HEK293 (cell line): ENCODE data around the gene ABHD16B.

ENCODE experiments used
- EGR2 ChIP-seq: fragments of 450-650 bp; formaldehyde crosslinking; IDR thresholded peaks from 2 replicates; pipeline ENCODE4 v1.5.1; 2016; ENCODE audit warnings: low read depth, missing biosample characterization, missing genetic modification characterization
- KLF9 ChIP-seq: fragments of 450-650 bp; formaldehyde crosslinking; IDR thresholded peaks from 2 replicates; pipeline ENCODE4 v1.5.1; 2016; ENCODE audit warnings: missing biosample characterization, missing genetic modification characterization, low read depth
- PRDM10 ChIP-seq: fragments of 450-650 bp; formaldehyde crosslinking; IDR thresholded peaks from 2 replicates; pipeline ENCODE4 v1.5.1; 2016; ENCODE audit warnings: missing biosample characterization, missing genetic modification characterization
- SP3 ChIP-seq: fragments of 450-650 bp; formaldehyde crosslinking; IDR thresholded peaks from 2 replicates; pipeline ENCODE4 v1.5.1; 2016; ENCODE audit warnings: missing biosample characterization, missing genetic modification characterization
- TRIM28 ChIP-seq: IDR thresholded peaks from 2 replicates; pipeline ENCODE4 v1.6.1; 2011; ENCODE audit warnings: low read length, control low read depth, borderline replicate concordance
- YY2 ChIP-seq: fragments of 450-650 bp; formaldehyde crosslinking; IDR thresholded peaks from 2 replicates; pipeline ENCODE4 v1.5.1; 2016; ENCODE audit warnings: missing biosample characterization, missing genetic modification characterization
- ZBTB1 ChIP-seq: fragments of 450-650 bp; formaldehyde crosslinking; IDR thresholded peaks from 2 replicates; pipeline ENCODE4 v1.5.1; 2016; ENCODE audit warnings: missing biosample characterization, missing genetic modification characterization
- ZBTB10 ChIP-seq: fragments of 450-650 bp; formaldehyde crosslinking; IDR thresholded peaks from 2 replicates; pipeline ENCODE4 v1.5.1; 2016; ENCODE audit warnings: missing biosample characterization, missing genetic modification characterization
- ZBTB11 ChIP-seq: fragments of 450-650 bp; formaldehyde crosslinking; conservative IDR thresholded peaks from 2 replicates; pipeline ENCODE4 v1.5.1; 2016; ENCODE audit warnings: low read depth, missing biosample characterization, missing genetic modification characterization
- ZBTB21 ChIP-seq: fragments of 450-650 bp; formaldehyde crosslinking; IDR thresholded peaks from 2 replicates; pipeline ENCODE4 v1.5.1; 2017; ENCODE audit warnings: missing biosample characterization, missing genetic modification characterization
- ZBTB48 ChIP-seq: fragments of 450-650 bp; formaldehyde crosslinking; IDR thresholded peaks from 2 replicates; pipeline ENCODE4 v1.5.1; 2016; ENCODE audit warnings: missing biosample characterization, missing genetic modification characterization
- ZFP37 ChIP-seq: fragments of 450-650 bp; formaldehyde crosslinking; IDR thresholded peaks from 2 replicates; pipeline ENCODE4 v1.5.1; 2016; ENCODE audit warnings: missing biosample characterization, missing genetic modification characterization
- ZNF391 ChIP-seq: fragments of 450-650 bp; formaldehyde crosslinking; IDR thresholded peaks from 2 replicates; pipeline ENCODE4 v1.5.1; 2016; ENCODE audit warnings: low read depth, missing biosample characterization, missing genetic modification characterization, borderline replicate concordance
- ZNF518A ChIP-seq: fragments of 450-650 bp; formaldehyde crosslinking; conservative IDR thresholded peaks from 2 replicates; pipeline ENCODE4 v1.5.1; 2016; ENCODE audit warnings: low read depth, missing biosample characterization, missing genetic modification characterization
- ZNF621 ChIP-seq: fragments of 450-650 bp; formaldehyde crosslinking; IDR thresholded peaks from 2 replicates; pipeline ENCODE4 v1.5.1; 2017; ENCODE audit warnings: missing biosample characterization, missing genetic modification characterization
- ZNF645 ChIP-seq: fragments of 450-650 bp; formaldehyde crosslinking; IDR thresholded peaks from 2 replicates; pipeline ENCODE4; 2016; ENCODE audit warnings: missing biosample characterization, missing genetic modification characterization
- ZNF654 ChIP-seq: fragments of 450-650 bp; formaldehyde crosslinking; IDR thresholded peaks from 2 replicates; pipeline ENCODE4 v1.5.1; 2016; ENCODE audit warnings: low read depth, missing biosample characterization, missing genetic modification characterization
- ZNF76 ChIP-seq: fragments of 450-650 bp; formaldehyde crosslinking; IDR thresholded peaks from 2 replicates; pipeline ENCODE4; 2016; ENCODE audit warnings: low read depth, missing biosample characterization, missing genetic modification characterization, borderline replicate concordance
- ZNF777 ChIP-seq: fragments of 450-650 bp; formaldehyde crosslinking; IDR thresholded peaks from 2 replicates; pipeline ENCODE4 v1.5.1; 2017; ENCODE audit warnings: missing biosample characterization, missing genetic modification characterization, borderline replicate concordance
- ZSCAN16 ChIP-seq: fragments of 450-650 bp; formaldehyde crosslinking; IDR thresholded peaks from 2 replicates; pipeline ENCODE4 v1.5.1; 2016; ENCODE audit warnings: missing biosample characterization, missing genetic modification characterization
- ZXDB ChIP-seq: fragments of 450-650 bp; formaldehyde crosslinking; IDR thresholded peaks from 2 replicates; pipeline ENCODE4 v1.5.1; 2016; ENCODE audit warnings: missing biosample characterization, missing genetic modification characterization

The ABHD16B gene

GRCh38 chr20:63864978-63865640 is 3.8 kb downstream of the ABHD16B start, which contains the start of gene TPD52L2 (continued):
- TF ChIP-seq ZNF518A (peak; percentile 87), ZSCAN16 (0 out of 2 replicates have a peak, but pooled peaks have one; percentile 11), TRIM28 (0 out of 2 replicates have a peak, but pooled peaks have one; percentile 57), ZNF76 (peak; percentile 95), PRDM10 (tag by site-specific recombination) (peak; percentile 82), ZNF654 (tag by site-specific recombination) (no peak), ZBTB1 (tag by site-specific recombination) (no peak), ZBTB21 (tag by site-specific recombination) (peak; percentile 92), ZNF391 (tag by site-specific recombination) (peak; percentile 44; the same call in 1 of the 2 replicates), ZBTB48 (tag by site-specific recombination) (peak; percentile 46; the same call in 1 of the 2 replicates), EGR2 (tag by site-specific recombination) (peak; percentile 40; the same call in 1 of the 2 replicates), SP3 (tag by site-specific recombination) (peak; percentile 97), KLF9 (tag by site-specific recombination) (peak; percentile 90), ZBTB10 (tag by site-specific recombination) (peak; percentile 46; the same call in 1 of the 2 replicates), ZXDB (tag by site-specific recombination) (peak; percentile 62; the same call in 1 of the 2 replicates), YY2 (tag by site-specific recombination) (peak; percentile 55; the same call in 1 of the 2 replicates), ZFP37 (no peak; the same call in none of the 2 replicates), ZBTB11 (tag by site-specific recombination) (peak; percentile 97), ZNF621 (no peak), ZNF645 (no peak), ZNF777 (tag by site-specific recombination) (0 out of 2 replicates have a peak, but pooled peaks have one; percentile 68)
